B cell (primary cell): Measurements from ENCODE around the gene GGCX. TPM values are rescaled to one million over a fixed set of nuclear protein-coding genes. Genes with fewer than 3 reads are reported as not detected.
"Not testable (repeated sequence)": the region's sequence is repeated elsewhere in the genome, so short reads cannot be mapped to it uniquely, and the experiment has no call there.

Experiments used
- ATAC-seq: fragments of 200-7000 bp; cut with Tn5 transposase; one replicate; pipeline ENCODE4 v1.10.0; 2021; ENCODE audit warnings: low read depth, mild to moderate bottlenecking, moderate number of reproducible peaks, moderate library complexity
- CTCF ChIA-PET: fragments of 350-600 bp; sonication (Branson Sonifier 250); formaldehyde crosslinking; loops from one replicate; lab custom pipeline; 2021; ENCODE audit warnings: antibody characterized with exemption, inconsistent platforms; lab: Charles Lee
- POLR2A ChIA-PET: fragments of 350-600 bp; sonication (Branson Sonifier 250); formaldehyde crosslinking; loops from one replicate; lab custom pipeline; 2021; ENCODE audit warnings: antibody characterized with exemption; lab: Charles Lee
- DNase-seq: peaks from one replicate; pipeline ENCODE4 v3.0.0; 2013
- H2AFZ ChIP-seq: 2 replicates; pipeline ENCODE4 v1.6.1; 2012; ENCODE audit warnings: mild to moderate bottlenecking, low read depth, low read length; ENCODE audit not compliant: insufficient read depth, poor library complexity, severe bottlenecking
- H3K27ac ChIP-seq, 2 donors: 1 replicate in 1 of 2; 2 replicates in 1 of 2; pipeline ENCODE4 v1.5.1; 2012 to 2013; ENCODE audit warnings: low read length in 2 of 2, mild to moderate bottlenecking in 2 of 2, moderate library complexity in 1 of 2
- H3K27me3 ChIP-seq, 4 experiments: fragments of 200-600 bp in 1 of 4; sonication (generic) in 1 of 4; replicated peaks in 1 of 4; 1 replicate in 2 of 4; 2 replicates in 2 of 4; pipeline versions ENCODE4 v1.6.1 to v1.7.0; 2013 to 2016; ENCODE audit warnings: low read length in 3 of 4, mild to moderate bottlenecking in 2 of 4, mixed read lengths in 1 of 4, moderate library complexity in 1 of 4; ENCODE audit not compliant: insufficient read depth in 4 of 4, control insufficient read depth in 3 of 4; ENCODE audit errors: control extremely low read depth in 1 of 4
- H3K36me3 ChIP-seq, 2 experiments: replicated peaks in 1 of 2; 1 replicate in 1 of 2; 2 replicates in 1 of 2; pipeline versions ENCODE4 v1.6.1 to v1.7.1; 2013; ENCODE audit warnings: low read length in 1 of 2; ENCODE audit not compliant: insufficient read depth in 2 of 2, control insufficient read depth in 1 of 2; ENCODE audit errors: control extremely low read depth in 1 of 2, extremely low read depth in 1 of 2
- H3K4me1 ChIP-seq, 2 donors: fragments of 200-600 bp in 1 of 2; sonication (generic) in 1 of 2; 1 replicate in 1 of 2; 2 replicates in 1 of 2; pipeline versions ENCODE4 v1.5.1 to v1.6.1; 2013 to 2017; ENCODE audit warnings: low read length in 2 of 2; ENCODE audit not compliant: control insufficient read depth in 2 of 2, insufficient read depth in 2 of 2
- H3K4me2 ChIP-seq: replicated peaks from 2 replicates; pipeline ENCODE3; 2012; ENCODE audit warnings: mild to moderate bottlenecking, low read depth, low read length; ENCODE audit not compliant: poor library complexity, severe bottlenecking
- H3K4me3 ChIP-seq, 5 experiments: fragments of 200-600 bp in 1 of 5; sonication (generic) in 1 of 5; 1 replicate in 3 of 5; 2 replicates in 2 of 5; pipeline versions ENCODE4 v1.5.1 to v1.7.0; 2011 to 2016; ENCODE audit warnings: low read length in 4 of 5, mild to moderate bottlenecking in 4 of 5, low read depth in 2 of 5, control low read depth in 1 of 5, moderate library complexity in 1 of 5; ENCODE audit not compliant: insufficient read depth in 1 of 5; ENCODE audit errors: control extremely low read depth in 1 of 5, extremely low read depth in 1 of 5
- H3K79me2 ChIP-seq: fragments of 200-600 bp; sonication (generic); one replicate; pipeline ENCODE4 v1.6.0; 2016; ENCODE audit warnings: low read length; ENCODE audit not compliant: control insufficient read depth, insufficient read depth
- H3K9ac ChIP-seq: fragments of 200-600 bp; sonication (generic); 2 replicates; pipeline ENCODE4 v1.6.1; 2017; ENCODE audit warnings: mild to moderate bottlenecking, low read length, moderate library complexity
- H3K9me3 ChIP-seq, 3 donors: one replicate each; pipeline versions ENCODE4 v1.6.1 to v1.7.1; 2013; ENCODE audit warnings: low read length in 2 of 3; ENCODE audit not compliant: control insufficient read depth in 2 of 3, insufficient read depth in 1 of 3; ENCODE audit errors: control extremely low read depth in 1 of 3
- H4K20me1 ChIP-seq: 2 replicates; pipeline ENCODE4 v1.6.0; 2012; ENCODE audit warnings: mild to moderate bottlenecking, low read length; ENCODE audit not compliant: insufficient read depth, control insufficient read depth, poor library complexity, severe bottlenecking
- H3K27ac Mint-ChIP-seq: one replicate; pipeline ENCODE4 v1.8.0; 2021; ENCODE audit warnings: mixed read lengths
- H3K27me3 Mint-ChIP-seq: one replicate; pipeline ENCODE4 v1.8.0; 2021; ENCODE audit warnings: mixed read lengths
- H3K4me1 Mint-ChIP-seq: one replicate; pipeline ENCODE4 v1.8.0; 2021; ENCODE audit warnings: mixed read lengths
- H3K4me3 Mint-ChIP-seq: one replicate; pipeline ENCODE4 v1.8.0; 2021; ENCODE audit warnings: mixed read lengths
- H3K9me3 Mint-ChIP-seq: one replicate; pipeline ENCODE4 v1.8.0; 2022; ENCODE audit warnings: mixed read lengths; ENCODE audit not compliant: insufficient read depth
- CTCF ChIP-seq: fragments of 200-600 bp; IDR thresholded peaks from one replicate; pipeline ENCODE4 v1.8.0; 2022; ENCODE audit warnings: antibody characterized with exemption, mild to moderate bottlenecking
- EZH2 ChIP-seq: IDR thresholded peaks from 2 replicates; pipeline ENCODE4 v1.6.1; 2012; ENCODE audit warnings: borderline replicate concordance, low read depth, mild to moderate bottlenecking, moderate library complexity, low read length; ENCODE audit not compliant: insufficient read depth, poor library complexity, severe bottlenecking
- WGBS: methylation state at CpG from one replicate; pipeline ENCODE4 v1.1.5; 2013; ENCODE audit warnings: missing lambda C conversion rate; ENCODE audit not compliant: insufficient coverage; 5-methylcytosine and 5-hydroxymethylcytosine counted together
- intact Hi-C: fragments of 100-400 bp; cut with micrococcal nuclease; formaldehyde crosslinking; loops from one replicate; pipeline ENCODE4 v1.10.0; 2022
- polyA plus RNA-seq: library from polyadenylated mRNA; depleted of rRNA; stranded (reverse); fragments of >200 nt; gene quantifications from 2 replicates; pipeline ENCODE4 v1.2.3, GENCODE V29; 2012
- total RNA-seq, 2 donors: library from RNA; stranded (reverse); fragments of 120-200 nt in 1 of 2; gene quantifications; 1 replicate in 1 of 2; 2 replicates in 1 of 2; pipeline versions ENCODE4 v1.2.3 to v1.2.4, GENCODE V29; 2013 to 2022

The GGCX gene
- total and polyA plus RNA-seq, 2 donors (not counting 1 experiment from before 2014, with no cell fraction given) = 23.5 to 36.8 TPM

DNA sequence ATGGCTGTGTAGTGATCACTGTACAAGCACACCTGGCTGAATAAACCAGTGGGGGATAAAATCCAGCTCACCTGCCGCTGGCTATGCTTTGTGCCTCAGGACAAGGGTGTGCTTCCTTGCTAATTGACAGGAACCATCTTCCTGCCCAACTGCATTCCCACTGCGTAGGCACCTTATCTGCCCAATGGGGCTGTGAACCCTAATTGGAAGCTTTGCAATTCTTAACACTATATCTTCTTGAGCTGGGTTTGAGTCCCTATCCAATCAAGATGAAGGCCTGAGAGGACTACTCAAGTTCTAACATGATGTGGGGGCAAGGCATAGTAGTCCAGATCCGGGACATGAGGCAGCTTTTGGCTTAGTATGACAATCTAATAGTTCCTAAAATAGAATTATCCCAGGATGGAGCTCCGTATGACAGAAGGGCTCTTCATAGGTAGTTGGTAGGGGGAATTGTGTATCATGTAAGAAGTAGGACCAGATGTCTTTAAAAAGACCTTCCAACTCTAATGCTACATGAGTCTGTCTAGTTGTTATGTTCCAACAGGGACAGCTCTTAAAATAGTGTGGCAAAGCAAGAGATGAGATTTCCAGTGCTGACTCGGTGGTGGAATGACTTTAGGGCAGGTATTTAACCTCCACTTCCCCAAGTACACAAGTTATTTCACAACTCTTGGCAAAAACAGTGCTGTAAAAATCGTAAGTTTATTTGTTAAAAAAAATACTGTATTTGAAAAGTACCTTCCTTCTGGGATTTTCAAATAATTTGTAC is 43.5 kb upstream of the GGCX start:
- peak overlapping the region; percentile 29 for H3K4me3 Mint-ChIP-seq
- ATAC-seq (no peak), DNase-seq (no peak)
- no peak overlapping the region for H3K27ac ChIP-seq
- H3K27me3 ChIP-seq = no peaks in the 10 kb centered on the region
- H2AFZ ChIP-seq = no peak overlapping the region
- H3K4me3 ChIP-seq = no peak overlapping the region
- no peak overlapping the region for H3K9ac ChIP-seq
- H3K36me3 ChIP-seq = peaks cover 0 to 26% of the 10 kb centered on the region in 2 experiments
- H3K4me1 ChIP-seq = peaks cover 17 to 23% of the 10 kb centered on the region in 2 donors
- H3K79me2 ChIP-seq = peaks cover 23% of the 10 kb centered on the region
- peaks cover 43% of the 10 kb centered on the region for H3K4me1 Mint-ChIP-seq
- TF ChIP-seq EZH2 (no peak), CTCF (no peak)
- WGBS = 100% methylated on average over 1 of the region's 6 CpGs
- POLR2A ChIA-PET = interaction anchor here (1.1 kb wide), 1 partner anchor 12 kb away, joined by 5 read pairs; the partner anchor contains the start of gene USP39
- no peaks in the 10 kb centered on the region for H3K9me3 ChIP-seq
- no peak overlapping the region for H3K4me2 ChIP-seq
- CTCF ChIA-PET = interaction anchor here (1.0 kb wide), 2 partner anchors 33 to 53 kb away, joined by 3 to 4 read pairs; no protein-coding TSS in a partner anchor
- peaks cover 29% of the 10 kb centered on the region for H4K20me1 ChIP-seq
- H3K9me3 Mint-ChIP-seq = no peaks in the 10 kb centered on the region
- no peaks in the 10 kb centered on the region for H3K27me3 Mint-ChIP-seq
- peak overlapping the region; percentile 66 for H3K27ac Mint-ChIP-seq
- intact Hi-C loops = loop anchor here (5.0 kb wide), 1 partner anchor 212 kb away; no protein-coding TSS in a partner anchor

DNA sequence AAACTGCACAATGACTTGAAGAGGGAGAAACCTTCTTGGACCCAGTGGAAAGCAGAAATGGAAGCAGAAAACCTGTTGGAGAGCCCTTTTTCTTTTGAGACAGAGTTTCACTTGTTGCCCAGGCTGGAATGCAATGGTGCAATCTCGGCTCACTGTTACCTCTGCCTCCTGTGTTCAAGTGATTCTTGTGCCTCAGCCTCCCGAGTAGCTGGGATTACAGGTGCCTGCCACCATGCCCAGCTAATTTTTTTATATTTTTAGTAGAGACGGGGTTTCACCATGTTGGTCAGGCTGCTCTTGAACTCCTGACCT is 42.8 kb upstream of the GGCX start:
- H3K9me3 ChIP-seq, H3K27me3 Mint-ChIP-seq, POLR2A ChIA-PET, H2AFZ ChIP-seq, H3K9me3 Mint-ChIP-seq, ATAC-seq, DNase-seq, H3K9ac ChIP-seq, H3K27ac ChIP-seq, H3K27me3 ChIP-seq, H3K4me3 ChIP-seq, H3K27ac Mint-ChIP-seq: not testable (repeated sequence)
- intact Hi-C loops = loop anchor here (5.0 kb wide), 1 partner anchor 212 kb away; no protein-coding TSS in a partner anchor
- CTCF ChIA-PET = interaction anchor here (0.6 to 1.4 kb wide), 3 partner anchors 36 to 185 kb away, joined by 3 to 5 read pairs (median 3); no protein-coding TSS in a partner anchor
- Histone ChIP-seq H4K20me1 (peaks cover 26% of the 10 kb centered on the region), H3K4me2 (peak overlapping the region; percentile 80), H3K4me1 (peaks cover 17 to 23% of the 10 kb centered on the region in 2 donors), H3K36me3 (peaks cover 0 to 29% of the 10 kb centered on the region in 2 experiments), H3K79me2 (peaks cover 23% of the 10 kb centered on the region)
- Mint-ChIP-seq H3K4me3 (peak overlapping the region; percentile 39), H3K4me1 (peaks cover 39% of the 10 kb centered on the region)
- WGBS = 93% methylated on average over 3 of the region's 3 CpGs
